Measurements from ENCODE around the gene ERCC3. TPM values are rescaled to one million over a fixed set of nuclear protein-coding genes. Genes with fewer than 3 reads are reported as not detected.

ERCC3 gene
- 14.0 and 24.5 TPM in 2 replicates for total RNA-seq

GRCh38 chr2:127293748-127294562 lies at the start of gene ERCC3:
Gene ERCC3 (minus strand): TSS chr2:127294144. CDS start chr2:127294081, 63 bp downstream.

GRCh38 chr2:127220102-127220767 lies 73.7 kb downstream of the ERCC3 start, which contains the start of gene CYP27C1:
Gene CYP27C1 (minus strand): TSS chr2:127220299. CDS start chr2:127220270, 29 bp downstream.

Other genes starting within 250 kb of the ERCC3 start
- gene BIN1, start 187.0 kb downstream of the ERCC3 start, total RNA-seq, result 45.4 and 46.8 TPM in 2 replicates
- gene CYP27C1, start 73.8 kb downstream of the ERCC3 start, total RNA-seq, result not detected in 2 replicates
- gene MAP3K2, start 93.8 kb upstream of the ERCC3 start, total RNA-seq, result 25.2 and 26.8 TPM in 2 replicates
- not detected in 2 replicates for gene PROC, start 124.3 kb upstream of the ERCC3 start, total RNA-seq
- 21.7 and 37.5 TPM in 2 replicates for gene IWS1, start 232.3 kb upstream of the ERCC3 start, total RNA-seq
- 0.06 TPM in 1 of 2 replicates, not detected in the other for gene MYO7B, start 241.5 kb upstream of the ERCC3 start, total RNA-seq